GM18498 (cell line): ENCODE measurements around the gene SHC2.
"Not testable (repeated sequence)": the region's sequence is repeated elsewhere in the genome, so short reads cannot be mapped to it uniquely, and the experiment has no call there.

ENCODE experiments used
- ATAC-seq: cut with Tn5 transposase; IDR thresholded peaks from one replicate; pipeline ENCODE4 v1.9.1; 2021; ENCODE audit warnings: mild to moderate bottlenecking, moderate library complexity; ENCODE audit not compliant: unreplicated experiment

Gene SHC2

DNA sequence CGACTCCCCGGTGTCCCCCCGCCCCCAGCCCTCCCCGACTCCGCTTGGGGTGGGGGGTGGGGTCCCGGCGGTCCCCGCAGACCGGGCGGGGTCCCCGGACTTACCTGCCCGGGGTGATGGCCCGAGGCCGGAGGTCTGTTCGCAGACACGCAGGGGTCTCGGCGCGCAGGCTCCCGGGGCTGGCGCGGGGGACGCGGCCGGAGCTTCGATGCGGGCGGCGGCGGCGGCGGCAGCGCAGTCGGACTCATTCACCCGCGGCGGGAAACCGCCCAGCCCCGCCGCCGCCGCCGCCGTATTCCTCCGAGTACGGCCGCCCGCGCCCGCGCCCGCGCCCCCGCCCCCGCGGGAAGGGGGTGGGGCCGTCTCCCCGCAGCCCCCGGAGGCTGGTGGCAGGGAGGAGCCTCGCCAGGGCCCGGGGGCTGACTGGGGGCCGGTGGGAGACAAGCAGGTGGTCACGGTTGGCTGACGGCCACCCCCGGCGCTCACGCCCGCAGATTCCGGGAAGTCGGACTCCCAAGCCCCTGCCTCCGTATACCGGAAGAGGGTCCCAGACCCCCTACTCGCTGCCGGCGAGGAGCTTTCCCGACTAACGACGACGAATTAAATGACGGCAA lies 51.8 kb downstream of the SHC2 start, which contains the start of gene C2CD4C:
Gene C2CD4C (minus strand): TSS at position 246 of the 614 bp plus-strand sequence. CDS start 786 bp downstream, outside the sequence.
- no peak for ATAC-seq

DNA sequence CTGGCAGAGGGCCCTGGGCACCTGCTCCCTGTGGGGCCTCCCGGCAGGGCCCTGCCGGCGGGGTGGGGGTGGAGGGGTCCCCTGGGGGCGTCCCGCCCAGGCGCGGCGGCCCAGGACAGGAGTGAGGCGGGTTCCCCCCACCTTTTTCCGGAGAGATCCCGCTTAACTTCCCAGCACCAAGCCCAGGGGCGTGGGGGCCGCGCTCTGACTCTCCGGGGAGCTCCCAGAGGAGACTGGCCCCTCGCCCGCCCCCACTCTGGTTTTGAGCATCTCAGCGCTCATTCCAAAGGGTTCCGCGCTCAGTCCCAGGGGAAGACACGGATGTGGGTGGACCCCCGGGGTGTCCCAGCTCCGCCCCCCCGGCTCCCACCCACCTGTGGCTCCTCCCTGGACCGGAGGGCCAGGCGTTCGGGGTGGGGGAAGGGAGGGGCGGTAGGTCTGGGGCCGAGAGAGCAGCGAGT lies 52.4 kb downstream of the SHC2 start:
- ATAC-seq, result no peak

DNA sequence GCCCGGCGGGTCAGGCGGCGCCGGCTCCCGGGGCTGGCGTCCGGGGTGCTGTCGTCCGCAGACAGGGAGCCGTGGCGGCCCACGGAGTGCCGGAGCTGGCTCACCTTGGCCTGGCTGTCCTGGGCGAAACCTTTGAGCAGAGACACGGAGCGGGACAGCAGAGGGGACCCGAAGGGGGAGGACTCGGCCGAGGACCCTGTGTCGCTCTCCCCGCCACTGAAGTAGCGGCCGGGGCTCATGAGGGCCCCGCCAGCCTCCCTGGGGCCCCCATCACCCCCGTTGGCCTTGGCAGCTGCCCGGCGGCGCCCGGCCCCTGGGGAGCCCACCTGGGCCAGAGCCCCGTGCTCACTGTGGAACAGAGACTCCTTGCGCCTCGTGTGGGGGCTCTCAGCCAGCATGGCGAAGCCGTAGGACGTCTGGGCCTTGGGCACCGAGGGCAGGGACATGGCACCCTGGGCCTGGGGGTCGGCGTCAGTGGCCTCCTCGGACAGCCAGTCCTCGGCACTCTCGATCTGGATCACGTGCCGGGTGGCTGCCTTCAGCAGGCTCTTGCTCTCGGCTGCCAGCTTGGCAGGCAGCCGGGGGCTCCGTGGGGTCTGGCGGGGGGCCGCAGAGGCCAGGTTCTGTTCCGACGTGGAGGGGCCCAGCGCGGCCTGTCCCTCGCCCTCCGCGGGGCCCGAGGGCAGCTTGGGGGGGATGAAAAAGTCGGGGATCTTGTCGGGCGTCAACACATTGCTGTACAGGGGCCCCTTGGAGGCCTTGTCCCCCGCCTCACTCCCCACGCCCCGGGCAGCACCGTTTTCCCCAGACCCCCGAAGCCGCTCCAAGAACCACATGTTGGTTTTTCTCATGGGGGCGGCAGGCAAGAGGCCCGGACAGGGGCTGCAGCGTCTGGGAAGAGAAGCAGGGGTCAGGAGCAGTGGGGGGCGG lies 53.1 kb downstream of the SHC2 start:
- no peak for ATAC-seq

DNA sequence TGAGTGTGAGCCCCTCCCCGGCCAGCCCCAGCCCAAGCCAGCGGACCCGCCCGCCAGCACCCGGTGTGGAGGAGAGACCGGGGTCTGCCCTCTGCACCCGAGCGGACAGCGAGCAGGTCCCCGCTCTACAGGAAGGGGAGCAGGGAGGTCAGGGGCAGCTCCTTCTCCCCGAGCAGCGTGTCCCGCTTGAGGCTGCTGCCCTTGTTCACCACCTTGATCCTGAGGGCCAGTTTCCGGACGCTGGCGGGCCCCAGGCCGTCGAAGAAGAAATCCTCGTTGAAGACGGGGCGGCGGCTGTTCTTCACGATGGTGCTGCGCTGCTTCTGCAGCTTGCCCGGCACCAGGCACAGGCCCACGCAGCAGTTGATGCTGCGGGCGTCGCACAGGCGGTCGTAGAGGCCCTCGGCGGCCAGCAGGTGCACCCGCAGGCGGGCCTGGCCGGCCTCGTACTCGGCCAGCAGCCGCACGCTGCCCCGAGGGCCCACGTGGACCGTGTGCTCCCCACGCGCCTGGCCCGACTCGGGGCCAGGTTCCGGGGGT lies 53.8 kb downstream of the SHC2 start:
- ATAC-seq, result no peak

DNA sequence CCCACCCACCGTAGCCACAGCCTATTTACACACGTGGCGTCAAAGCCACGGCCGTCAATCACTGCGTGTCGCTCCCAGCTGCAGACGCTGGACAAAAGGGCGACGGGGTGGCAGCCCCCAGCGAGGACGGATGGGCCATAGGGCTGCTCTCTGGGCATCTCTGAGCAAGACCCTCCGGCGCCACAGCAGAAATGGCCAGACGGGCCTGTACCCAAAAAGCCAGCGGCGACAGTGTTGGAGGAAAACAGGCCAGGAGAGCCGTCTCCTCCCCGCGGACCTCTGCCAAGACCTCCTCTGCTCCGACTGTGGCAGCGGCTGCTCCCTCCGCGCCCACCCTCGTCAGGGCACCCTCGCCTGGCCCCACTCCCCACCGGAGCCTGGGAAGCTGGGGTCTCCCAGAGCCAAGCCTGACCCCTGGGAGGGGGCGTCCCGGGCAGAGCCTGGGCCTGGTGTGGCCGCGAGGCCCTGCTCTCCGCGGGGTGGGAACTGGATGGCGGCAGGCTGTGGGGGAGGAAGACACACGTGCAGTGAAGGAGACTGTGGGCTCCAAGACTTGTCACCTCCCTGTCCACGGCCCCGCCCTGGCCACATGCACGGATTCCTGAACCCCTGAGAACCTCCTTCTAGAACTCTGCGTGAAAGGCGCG lies 54.6 kb downstream of the SHC2 start:
- no peak for ATAC-seq

DNA sequence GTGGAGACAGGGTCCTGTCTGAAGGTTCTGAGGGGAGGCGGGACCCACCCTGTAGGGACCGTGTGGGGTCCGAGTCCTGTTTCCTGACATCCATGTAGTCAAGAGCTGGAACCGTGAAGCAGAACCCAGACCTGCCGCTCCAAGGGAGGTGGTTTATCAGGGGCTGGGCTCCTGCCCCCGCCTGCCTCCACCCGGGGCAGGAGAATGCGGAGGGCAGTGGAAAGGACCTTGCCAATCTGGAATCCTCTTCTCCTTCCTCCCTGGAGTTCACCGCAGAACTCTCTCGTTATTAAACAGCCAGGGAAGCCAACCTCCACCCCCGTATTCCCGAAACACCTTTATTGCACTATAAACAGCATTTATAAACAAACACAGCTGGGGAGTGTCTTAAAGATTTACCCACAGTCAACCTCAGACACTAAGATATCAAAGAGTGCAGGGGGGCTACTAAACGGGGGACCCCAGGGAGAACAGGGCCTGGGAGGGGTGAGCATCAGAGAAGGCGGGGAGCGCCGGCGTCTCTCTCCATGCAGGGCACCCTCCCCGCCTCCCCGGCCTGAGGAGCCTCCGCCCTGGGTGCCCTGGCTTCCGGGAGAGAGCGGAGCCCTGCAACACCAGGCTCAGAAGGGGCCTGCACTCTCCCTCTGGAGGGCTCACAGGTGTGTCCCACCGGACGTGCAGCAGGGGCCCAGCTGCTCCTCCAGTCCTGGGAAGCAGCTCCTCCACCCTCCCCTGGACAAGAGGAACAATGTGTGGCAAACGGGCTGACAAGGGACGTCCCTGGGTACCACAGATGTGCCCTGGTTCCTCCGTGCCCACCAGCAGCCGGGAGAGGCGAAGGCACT lies 55.5 kb downstream of the SHC2 start:
- no peak for ATAC-seq

DNA sequence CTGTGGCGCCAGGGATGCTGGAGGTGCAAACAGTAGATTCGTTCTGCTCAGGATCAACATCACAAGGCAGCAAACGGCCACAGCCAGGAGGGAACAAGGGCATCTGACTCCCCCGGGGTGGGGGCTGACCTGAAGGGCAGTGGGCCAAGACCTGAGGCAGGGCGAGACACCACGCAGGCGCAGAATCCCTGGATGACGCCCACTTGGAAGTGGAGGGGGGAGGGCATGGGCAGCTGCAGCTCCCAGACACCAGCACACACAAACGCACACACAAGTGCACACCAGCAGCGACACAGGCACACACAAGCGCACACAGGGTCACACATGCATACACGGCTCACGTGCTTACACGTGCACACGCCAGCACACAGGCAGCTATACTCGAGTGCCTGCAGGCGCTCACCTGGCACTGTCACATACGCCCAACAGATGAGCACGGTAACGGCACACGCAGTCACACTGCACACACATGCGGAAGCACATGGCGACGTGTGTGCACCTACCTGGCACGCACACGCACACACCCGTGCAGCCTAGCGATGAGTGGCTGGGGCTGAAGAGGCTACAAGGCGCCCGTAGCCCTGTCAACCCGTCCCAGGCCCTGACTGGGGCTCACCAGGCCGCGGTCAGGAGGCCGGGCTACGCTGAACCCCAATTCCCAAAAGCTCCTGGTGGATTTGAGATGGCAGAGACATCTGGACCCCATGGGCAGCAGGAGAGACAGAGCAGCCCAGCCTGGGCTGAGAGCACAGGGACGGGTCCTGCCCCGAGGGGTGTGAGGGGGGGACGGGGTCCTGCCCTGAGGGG lies 57.4 kb downstream of the SHC2 start:
- ATAC-seq, result no peak

DNA sequence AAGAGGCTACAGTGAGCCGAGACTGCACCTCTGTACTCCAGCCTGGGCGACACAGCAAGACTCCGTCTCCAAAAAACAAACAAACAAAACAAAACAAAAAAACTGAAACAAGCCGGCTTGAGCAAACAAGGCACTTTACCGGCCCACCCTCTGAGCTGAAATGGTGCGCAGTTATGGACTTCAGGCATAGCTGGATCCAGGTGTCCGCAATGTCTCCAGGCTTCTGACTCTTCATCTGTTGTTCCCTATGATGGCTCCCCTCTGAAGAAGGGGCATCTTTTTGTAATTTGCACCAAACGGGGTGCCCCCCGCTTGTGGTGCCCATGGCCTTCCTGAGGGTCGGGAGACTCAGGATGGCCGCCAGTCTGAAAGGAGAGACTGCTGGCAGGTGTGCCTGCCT lies 58.0 kb downstream of the SHC2 start:
- no peak for ATAC-seq

DNA sequence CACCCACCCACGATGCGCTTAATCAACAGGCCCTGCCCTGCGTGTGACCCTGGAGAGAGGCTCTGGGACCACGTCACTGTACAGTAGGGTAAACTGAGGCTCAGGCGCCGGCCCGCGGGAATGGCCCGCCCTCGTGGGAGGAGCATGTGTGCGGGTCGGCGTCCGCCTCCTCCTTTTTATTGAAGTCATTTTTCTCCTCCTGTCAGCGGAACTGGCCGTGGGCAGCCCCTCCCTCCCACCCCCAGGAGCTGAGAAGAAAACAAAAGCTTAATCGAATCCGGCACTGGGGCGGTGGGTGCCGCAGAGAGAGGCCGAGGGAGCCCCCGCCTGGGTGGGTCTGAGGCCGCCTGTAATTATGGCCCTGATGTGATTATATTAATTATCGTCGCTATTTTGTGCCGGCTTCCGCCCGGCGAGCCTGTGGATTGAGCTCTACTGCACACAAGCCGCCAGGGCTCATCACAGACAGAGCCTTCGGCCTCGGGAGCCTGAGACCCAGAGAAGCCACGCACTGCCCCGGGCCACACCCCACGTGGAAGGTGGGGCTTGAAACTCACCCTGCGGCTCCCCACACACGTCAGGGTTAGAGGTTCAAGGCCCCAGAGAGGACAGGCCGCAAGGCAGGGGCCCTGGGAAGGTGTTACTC lies 58.8 kb downstream of the SHC2 start:
- no peak for ATAC-seq

DNA sequence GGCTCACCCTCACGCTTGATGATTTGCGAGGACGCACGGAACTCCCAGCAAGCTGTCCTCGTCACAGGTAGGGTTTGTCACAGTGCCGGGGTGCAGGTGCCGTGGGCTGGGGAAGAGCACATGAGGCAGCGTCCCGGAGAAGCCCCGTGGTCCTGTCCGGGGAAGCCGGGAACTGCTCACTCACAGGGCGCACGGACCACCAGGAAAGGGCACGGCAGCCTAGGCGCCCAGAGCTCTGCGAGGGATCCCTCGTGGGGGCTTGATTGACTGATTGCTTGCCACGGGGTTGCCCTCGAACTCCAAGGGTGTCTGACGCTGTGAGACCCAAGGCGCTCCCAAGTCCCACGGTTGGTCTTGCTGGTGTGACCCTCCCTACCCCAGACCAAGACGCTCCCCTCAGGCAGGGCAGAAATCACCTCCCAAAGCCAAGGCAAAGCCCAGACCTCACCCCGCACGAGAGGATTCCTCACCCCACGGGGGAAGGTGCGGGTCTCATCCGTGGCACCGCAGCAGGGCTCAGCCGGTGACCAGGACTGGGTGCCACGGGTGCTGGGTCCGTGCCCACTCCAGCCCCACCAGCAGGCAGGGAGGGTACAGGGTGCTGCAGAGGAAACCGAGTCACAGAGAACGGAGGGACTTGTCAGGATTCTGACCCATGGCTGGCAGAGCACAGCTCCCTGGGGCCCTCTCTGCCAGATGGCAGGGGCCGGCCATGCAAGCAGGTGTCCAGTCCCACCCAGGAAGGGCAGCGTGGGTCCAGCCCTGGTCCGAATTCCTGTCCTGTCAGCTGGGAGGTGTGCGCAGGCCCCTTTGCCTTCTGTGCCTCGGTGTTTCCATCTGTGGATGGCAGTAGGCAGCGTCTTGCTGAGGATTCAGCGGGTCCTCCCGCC lies 59.6 kb downstream of the SHC2 start:
- ATAC-seq, result no peak

DNA sequence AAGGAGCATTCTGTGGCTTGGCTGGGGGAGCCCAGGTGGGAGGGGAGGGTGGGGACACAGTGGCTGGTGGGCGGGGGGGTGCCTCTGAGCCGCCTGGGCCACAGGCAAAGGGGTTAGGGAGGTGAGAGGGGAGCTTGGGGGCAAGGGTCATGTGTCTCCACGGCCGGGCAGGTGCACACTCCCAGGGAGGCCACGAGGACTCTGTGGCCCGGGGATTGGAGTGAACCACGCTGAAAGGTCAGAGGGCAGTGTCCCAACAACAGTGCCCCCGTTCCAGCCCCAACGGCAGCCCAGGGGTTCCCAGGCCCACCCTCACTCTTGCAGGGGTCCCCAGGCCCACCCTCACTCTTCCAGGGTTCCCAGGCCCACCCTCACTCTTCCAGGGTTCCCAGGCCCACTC lies 61.5 kb downstream of the SHC2 start:
- no peak for ATAC-seq

DNA sequence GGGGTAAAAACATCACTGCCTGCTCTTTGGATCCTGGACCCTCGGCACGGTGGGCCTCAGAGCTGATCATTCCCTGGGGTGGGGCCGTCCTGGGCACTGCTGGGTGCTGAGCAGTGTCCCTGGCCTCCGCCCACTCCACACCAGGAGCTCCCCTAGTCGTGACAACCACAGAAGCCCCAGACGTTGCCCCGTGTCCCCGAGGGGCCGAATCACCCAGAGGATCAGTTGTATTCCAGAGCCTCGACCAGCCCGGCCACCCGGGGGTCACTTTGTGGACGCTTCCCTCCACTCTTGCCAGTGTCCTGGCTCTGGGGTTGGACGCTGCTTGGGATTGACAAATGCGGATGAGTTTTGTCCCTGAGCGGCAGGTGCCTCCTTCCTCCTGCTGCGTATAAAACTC lies 62.1 kb downstream of the SHC2 start:
- no peak for ATAC-seq

DNA sequence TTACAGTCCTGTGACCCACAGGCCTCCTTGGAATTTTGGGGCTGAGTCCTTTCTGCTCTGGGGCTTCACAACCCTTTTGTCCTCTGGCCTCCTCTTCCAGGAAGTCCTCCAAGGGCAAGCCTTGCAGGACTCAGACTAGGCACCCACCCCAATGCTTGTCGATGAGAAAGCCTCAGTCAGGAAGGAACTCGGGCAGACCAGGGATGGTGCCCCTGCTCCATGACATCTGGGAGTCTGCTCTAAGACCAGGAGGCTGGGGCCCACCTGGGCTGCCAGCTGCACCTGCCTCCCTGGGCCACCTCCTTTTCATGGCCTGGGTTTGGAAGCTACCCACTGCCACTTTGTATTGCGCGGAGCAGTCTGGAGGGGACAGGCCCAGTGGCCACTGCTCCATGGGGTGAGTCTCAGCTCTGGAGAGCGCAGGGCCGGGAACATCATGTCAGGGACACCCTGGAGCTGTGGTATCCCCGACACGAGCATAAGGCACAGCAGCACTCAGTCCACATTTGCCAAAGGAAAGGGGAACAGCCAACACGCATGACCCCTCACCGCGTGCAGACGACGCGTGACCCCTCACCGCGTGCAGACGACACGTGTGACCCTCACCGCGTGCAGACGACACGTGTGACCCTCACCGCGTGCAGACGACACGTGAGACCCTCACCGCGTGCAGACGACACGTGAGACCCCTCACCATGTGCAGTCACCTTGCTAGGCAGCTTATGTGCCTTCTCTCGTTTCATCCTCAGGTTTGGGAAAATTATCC lies 62.7 kb downstream of the SHC2 start:
- no peak for ATAC-seq

DNA sequence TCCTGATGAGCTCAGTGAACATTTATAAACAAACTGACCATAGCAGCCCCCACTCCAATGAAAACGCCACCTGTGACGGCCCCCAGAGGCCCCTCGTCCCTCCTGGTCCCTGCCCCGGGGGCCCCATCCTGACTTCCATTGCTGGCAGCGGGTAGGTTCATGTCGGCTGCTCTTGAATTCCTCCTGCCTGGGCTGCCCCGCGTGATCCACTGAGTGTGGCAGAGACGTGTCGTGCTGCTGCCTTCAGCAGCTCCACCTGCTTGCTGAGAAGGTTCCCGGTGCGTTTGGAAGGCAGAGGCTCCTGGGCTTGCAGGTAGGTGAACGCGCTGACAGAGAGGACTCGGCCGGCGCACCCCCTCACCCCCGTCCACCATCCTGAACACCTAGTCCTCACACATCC lies 63.5 kb downstream of the SHC2 start:
- ATAC-seq, result no peak

DNA sequence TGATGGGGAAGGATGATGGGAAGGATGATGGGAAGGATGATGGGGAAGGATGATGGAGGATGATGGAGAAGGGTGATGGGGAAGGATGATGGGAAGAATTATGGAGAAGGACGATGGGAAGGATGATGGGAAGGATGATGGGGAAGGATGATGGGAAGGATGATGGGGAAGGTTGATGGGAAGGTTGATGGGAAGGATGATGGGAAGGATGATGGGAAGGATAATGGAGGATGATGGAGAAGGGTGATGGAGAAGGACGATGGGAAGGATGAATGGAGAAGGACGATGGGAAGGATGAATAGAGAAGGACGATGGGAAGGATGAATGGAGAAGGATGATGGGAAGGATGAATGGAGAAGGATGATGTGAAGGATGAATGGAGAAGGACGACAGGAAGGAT lies 65.4 kb downstream of the SHC2 start:
- no peak for ATAC-seq

DNA sequence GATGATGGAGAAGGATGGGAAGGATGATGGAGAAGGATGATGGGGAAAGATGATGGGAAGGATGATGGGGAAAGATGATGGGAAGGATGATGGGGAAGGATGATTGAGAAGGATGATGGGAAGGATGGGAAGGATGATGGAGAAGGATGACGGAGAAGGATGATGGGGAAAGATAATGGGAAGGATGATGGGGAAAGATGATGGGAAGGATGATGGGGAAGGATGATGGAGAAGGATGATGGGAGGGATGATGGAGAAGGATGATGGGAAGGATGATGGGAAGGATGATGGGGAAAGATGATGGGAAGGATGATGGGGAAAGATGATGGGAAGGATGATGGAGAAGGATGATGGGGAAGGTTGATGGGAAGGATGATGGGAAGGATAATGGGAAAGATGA lies 66.0 kb downstream of the SHC2 start:
- ATAC-seq, result not testable (repeated sequence)

DNA sequence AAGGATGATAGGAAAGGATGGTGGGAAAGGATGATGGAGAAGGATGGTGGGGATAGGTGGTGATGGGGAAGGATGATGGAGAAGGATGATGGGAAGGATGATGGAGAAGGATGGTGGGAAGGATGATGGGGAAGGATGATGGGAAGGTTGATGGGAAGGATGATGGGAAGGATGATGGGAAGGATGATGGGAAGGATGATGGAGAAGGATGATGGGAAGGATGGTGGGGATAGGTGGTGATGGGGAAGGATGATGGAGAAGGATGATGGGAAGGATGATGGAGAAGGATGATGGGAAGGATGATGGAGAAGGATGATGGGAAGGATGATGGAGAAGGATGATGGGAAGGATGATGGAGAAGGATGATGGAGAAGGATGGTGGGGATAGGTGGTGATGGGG lies 67.3 kb downstream of the SHC2 start:
- ATAC-seq, result not testable (repeated sequence)
